ENCODE results near the gene RPP25L.

The RPP25L gene

GRCh38 chr9:34637356-34638137 lies 25.6 kb upstream of the RPP25L start, which contains the start of gene SIGMAR1:
SIGMAR1 (minus strand) TSS chr9:34637787; CDS start chr9:34637697, 90 bp downstream.
- peak; percentile 96 for DNase-seq

DNA sequence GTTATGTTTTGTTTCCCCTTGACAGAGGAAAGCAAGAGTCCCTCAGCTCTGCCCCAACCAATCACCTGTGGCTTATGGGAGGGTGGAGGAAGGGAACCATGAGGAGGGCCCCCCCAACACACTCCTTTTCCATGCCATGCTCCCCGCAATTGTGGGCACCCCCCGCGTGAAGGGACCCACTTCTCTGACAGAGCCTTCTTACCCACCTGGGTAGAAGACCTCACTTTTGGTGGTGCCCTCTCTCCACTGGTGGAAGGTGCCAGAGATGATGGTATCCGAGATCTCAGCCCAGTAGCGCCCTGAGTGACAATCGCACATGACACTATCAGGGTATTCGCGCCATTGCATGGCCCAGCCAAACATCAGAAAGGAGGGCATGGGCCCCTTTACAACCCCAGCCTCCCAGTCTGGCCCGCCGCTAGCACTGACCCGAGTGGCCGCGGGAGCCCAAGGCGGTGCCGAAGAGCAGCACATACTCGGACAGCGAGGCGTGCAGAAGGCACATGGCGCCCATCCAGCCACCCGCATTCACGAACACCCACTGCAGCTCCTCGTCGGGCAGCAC lies 25.0 kb upstream of the RPP25L start:
- DNase-seq = peak; percentile 68

DNA sequence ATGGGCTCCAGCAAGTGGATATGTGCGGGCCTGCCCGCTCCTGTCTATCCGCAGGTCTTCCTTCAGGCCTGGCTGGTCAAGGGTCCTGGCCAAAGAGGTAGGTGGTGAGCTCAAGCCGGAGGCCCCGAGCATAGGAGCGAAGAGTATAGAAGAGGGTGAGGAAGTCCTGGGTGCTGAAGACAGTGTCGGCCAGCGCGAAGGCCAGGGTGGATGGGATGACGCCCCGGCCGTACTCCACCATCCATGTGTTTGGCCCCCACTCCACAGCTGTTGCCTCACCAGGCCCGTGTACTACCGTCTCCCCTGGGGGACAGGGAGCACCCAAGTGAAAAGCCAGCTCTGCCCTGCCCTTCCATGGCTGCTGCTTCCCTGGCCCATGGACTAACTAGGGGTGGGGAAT lies 23.7 kb upstream of the RPP25L start:
- DNase-seq = no peak

DNA sequence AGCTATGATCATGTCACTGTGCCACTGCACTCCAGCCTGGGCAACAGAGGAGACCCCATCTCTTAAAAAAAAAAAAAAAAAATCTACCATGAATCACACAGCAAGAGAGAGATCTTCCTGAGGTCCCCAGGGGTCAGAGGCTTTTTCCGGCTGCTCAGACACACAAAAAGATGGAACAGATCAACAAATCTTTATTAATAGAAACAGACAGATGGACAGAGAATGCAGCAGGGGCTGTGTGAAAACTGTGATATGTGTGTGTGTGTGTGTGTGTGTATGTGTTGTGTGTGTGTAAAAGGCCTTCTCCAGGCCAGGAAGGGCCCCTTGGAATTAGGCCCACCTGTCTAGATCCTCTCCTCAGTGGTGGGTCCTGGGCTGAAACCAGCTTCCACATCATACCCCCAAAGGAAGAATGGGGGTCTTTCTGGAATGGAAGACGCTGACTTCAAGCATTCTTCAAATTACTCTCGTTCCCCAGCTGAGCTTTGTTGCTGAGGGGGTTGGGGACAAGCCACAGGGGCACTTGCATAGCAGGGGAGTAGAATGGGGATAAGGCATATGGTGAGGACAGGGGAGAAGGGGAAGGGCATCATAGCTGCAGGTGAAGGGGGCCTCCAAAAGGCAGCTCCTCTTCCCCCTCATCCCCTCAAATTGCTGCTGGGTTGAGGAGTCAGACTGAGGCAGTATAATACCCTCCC lies 22.8 kb upstream of the RPP25L start:
- no peak for DNase-seq

DNA sequence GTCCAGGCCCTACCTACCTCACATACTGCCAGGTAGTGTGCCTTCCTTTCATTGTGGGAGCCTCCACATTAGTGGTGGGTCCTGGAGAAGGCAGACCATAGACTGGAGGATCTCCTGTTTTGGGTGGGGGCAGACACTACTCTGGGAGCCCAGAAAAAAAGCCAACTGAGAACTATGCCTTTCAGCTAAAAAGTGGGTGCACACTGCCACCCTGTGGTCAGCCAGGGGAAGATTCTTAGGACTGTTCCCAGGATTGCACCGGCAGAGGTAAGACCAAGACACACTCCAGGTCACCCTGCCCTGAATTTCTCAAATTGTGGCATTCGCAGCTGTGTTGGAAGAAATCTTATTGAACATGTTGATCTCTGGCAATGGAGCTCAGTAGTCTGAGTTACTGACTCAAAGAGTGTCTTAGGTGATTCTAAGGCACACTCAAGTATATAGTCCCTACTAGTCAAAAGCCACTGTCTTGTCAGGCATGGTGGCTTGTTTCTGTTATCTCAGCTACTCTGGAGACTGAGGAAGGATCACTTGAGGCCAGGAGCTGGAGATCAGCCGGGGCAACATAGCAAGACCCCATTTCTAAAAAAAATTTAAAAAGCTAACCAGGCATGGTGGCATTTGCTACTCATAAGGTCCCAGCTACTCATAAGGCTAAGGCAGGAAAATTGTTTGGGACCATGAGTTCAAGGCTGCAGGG lies 22.1 kb upstream of the RPP25L start:
- DNase-seq = peak; percentile 85

DNA sequence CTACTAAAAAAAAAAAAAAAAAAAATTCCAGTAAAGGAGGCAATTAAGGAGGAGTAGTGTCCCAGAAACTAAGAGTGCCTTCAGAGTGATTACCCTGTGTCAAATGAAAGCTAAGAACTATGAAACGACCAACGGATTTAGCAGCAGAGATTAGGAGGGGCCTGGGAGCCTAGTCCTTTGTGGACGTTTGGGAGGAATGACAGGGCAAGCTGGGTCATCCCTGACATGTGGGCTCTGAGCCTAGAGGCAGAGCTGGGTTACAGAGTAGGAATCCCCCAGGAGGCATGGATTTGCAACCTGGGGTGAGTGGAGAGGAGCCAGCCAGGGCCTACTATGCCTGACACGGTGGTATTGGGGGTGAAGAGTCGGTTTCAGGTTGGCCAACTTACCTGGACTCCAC lies 21.3 kb upstream of the RPP25L start:
- no peak for DNase-seq

- DNase-seq = no peak
These were observed 18.7 kb upstream of the RPP25L start for GRCh38 chr9:34630402-34631154.

GRCh38 chr9:34629491-34629808 lies 17.6 kb upstream of the RPP25L start:
- DNase-seq = no peak

DNA sequence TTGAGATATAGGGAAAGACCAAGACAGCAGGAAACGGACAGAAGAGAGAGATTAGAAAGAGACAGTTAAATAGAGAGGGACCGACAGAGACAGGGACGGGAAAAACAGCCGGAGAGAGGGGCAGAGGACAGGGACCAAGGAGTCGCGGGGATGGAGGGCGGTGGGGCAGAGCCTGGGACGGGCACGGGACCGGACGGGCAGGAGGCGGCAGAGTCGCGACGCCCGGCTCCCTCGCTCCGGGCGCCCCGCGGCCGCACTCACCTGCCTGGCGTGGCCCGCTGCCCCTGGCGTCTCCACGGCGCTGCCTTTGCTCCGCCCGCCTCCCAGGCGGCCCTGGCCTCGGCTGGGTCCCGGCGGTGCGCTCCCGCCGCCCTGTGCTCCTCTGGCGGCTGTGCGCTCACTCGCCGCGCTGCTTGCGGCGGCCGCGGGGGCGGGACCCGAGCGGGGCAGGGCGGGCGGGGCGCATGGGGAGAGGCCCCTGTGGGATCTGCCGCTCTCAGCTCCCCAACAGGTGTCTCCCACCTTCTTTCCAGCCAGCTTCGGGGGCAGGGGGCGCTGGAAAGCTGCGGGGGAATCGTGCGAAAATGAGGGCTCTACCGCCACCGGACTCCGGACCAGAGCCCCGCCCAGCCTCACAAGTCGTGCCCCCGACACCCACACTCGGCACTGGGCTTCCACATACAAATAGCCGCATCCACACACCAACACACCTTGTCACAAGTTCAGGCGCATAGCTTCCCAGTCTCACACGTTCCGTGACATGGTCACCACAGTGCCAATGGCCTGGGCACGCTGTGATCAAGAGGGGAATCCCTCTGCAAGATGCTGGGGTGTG lies 17.0 kb upstream of the RPP25L start, which contains the start of gene ARID3C:
TSS of gene ARID3C (minus strand) at position 411 of the 835 bp plus-strand sequence. CDS start 1,052 bp downstream, outside the sequence.
- peak; percentile 73 for DNase-seq

DNA sequence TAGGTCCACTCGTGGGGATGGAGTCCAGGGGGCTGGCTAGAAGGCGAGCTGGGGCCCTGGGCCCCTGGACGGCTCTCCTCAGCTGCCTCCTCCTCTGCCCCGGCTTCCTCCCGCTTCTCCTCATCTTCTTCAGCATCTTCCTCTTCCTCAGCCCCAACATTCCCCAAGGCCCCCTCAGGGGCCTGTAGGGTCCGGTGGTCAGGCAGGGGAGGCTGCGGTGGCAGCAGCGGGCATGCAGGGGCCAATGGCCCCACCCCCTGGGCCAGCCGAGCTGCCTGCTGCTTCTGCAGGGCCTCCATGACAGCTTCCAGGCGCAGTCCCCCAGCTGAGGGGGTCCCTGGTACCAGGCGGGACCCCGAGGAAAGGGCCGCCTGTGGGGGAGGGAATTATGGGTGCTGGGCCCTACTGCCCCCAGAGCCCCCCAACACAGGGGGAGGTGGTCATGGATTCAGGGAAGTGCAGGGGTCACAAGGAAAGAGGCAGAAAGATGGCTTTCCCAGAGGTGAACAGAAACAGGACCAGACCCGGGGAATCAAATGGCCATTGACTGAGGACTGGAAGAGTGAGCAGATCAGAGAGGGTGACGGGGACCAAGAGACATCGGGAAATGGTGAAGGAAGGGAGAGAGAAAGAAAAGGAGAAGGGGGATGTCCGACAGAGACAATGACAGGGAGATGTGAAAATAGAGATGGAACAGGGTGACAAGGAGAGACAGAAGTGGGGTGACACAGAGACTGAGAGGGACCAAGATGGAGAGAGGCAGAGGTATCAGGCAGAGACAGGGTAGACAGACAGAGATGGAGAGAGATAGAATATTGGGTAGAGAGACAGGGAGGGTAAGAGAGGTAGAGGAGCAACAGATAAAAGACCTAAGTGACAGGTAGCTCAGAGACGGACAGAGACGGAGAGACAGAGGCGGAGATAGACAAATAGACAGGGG lies 16.1 kb upstream of the RPP25L start:
- DNase-seq = no peak

- no peak for DNase-seq
These were observed 13.2 kb upstream of the RPP25L start for GRCh38 chr9:34625186-34625486.

DNA sequence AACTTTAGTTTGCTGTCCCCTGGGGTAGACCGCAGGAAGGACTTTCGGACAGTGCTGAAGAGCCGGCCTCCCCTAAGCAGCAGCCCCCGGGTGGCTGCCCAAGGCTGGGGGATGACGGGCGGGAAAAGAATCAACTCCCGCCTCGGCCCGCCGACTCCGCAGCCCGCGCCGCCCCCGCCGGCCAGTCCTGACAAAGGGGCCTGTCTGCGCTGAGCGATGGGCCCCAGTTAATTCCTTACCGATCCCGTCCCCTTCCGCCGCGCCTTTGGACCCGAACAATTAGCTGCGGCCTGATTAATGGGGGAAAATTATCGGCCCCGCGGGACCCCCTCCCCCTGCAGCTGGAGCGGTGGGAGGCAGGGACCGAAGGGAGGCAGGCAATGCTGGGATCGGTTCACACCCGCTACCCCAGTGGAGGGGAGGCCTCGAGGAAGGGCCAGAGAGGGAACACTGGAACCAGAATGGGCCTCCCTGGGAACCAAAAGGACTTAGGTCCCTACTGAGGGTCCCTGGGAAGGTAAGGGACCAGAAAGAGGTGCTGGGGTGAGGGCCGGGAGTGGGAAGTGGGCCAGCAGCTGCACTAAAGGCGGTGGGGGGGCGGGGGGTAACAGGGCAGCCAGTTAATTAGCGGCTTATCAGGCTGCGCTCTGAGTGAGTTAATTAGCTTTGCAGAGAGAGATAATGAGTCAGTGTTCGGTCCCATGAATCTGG lies 12.7 kb upstream of the RPP25L start:
- no peak for DNase-seq

DNA sequence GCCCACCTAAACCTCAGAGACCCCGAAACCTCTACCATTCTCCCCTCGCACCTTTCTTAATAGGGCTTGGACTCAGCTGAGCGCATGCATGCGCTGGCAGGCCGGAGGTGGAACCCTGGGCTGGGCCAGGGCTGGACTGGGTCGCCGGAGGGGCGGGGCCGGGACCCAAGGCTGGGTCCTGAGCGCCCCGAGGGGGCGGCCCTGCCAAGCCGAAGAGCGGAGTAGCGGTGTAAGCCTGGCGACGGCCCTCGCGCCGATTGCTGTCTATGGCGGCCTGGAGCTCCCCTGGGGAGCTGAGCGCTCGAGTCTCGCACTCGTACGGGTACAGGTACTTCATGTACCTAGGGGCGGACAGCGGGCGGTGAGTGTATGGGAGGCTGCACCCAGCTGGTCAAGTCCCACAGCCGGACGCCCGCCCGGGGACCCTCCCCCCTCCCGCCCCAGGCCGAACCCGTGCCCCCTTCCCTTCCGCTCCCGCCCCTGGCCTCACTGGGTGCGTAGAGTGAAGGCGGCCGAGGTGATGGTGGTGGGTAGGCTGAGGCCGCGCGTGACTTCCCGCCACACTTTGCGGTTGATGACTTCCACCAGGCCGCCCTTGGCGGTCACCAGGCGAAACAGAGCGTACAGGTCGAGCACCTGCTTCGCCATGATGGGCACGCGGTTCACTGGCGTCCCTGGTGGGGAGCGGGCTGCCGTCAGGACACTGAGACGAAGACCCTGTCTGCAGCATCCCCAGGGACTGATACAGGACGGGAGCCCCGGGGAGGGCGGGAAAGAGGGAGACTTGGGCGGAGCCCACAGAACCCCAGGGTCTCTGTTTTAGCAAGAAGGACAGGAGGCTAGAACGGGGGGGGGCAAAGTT lies 11.7 kb upstream of the RPP25L start:
- no peak for DNase-seq

GRCh38 chr9:34620061-34620994 lies 8.4 kb upstream of the RPP25L start, which contains the start of gene DCTN3:
DCTN3 (minus strand) TSS chr9:34620495; CDS start chr9:34620464, 31 bp downstream.
- peak; percentile 89 for DNase-seq

DNA sequence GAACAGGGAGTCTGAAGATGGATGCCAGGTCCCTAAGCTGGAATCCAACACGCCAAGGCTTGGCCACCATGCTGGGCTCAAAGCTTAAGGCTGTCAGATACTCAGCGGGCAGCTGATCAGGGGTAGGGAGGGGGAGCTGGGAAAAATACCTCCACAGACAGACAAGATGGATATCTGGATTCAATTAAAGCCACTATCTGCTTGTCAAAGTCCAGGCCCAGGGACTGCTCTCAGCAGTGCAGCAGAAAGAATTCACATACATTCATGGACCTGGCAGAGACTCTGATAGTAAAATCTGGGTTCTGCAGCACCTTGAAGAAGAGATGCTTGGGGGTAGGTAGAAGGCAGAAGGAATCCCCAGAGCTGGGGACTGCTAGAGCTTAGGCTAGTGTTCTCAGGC lies 3.2 kb upstream of the RPP25L start:
- DNase-seq = no peak

- DNase-seq = peak; percentile 84
These were observed 992 bp upstream of the RPP25L start for GRCh38 chr9:34612788-34613390.

DNA sequence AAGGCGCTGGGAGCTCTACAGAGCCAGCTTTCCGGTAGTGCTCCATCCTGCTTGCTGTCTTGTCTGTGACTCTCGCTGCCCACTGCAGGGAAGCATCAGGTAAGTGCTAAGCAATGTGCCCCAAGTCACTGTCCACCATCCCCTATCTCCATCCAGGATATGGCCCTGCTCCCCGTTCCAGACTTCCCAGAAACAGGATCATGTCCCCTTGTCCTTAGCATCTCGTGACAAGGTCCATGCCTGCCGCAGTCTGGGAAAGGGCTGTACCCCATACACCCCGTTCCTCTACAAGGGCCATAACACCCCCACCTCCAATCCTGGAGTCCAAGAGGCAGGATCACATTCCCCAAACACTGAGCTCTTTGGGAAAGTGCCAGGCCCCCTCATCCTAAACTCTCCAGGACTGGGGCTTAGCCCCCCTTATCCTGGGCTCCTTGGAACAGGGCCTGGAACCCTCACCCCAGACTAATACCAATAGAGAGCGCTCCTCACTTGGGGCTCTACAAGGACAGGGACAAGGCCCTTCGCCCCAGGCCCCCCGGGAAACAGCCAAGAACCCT lies 566 bp downstream of the RPP25L start:
- DNase-seq = no peak

All from activated CD8-positive, alpha-beta memory T cell treated with anti-CD3 and anti-CD28 coated beads, Interleukin-2, amount 50 U/mL, for 48 hours (primary cell).